CMK (cell line): ENCODE measurements around the gene ETHE1.
"Not testable (repeated sequence)": the region's sequence is repeated elsewhere in the genome, so short reads cannot be mapped to it uniquely, and the experiment has no call there.

ENCODE experiments used
- DNase-seq: peaks from one replicate; pipeline ENCODE4 v3.0.0-alpha.2; 2010; ENCODE audit warnings: low read depth

ETHE1 gene

DNA sequence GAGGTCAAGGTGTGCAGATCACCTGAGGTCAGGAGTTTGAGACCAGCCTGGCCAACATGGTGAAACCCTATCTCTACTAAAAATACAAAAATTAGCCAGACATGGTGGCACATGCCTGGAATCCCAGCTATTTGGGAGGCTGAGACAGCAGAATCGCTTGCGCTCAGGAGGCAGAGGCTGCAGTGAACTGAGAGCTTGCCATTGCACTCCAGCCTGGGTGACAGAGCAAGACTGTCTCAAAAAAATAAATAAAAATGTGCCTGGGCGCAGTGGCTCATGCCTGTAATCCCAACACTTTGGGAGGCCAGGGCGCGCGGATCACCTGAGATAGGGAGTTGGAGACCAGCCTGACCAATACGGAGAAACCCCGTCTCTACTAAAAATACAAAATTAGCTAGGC lies 3.3 kb downstream of the ETHE1 start:
- DNase-seq: not testable (repeated sequence)

GRCh38 chr19:43522929-43523328 lies 4.1 kb downstream of the ETHE1 start:
- no peak for DNase-seq

GRCh38 chr19:43519436-43520088 lies 7.4 kb downstream of the ETHE1 start:
- DNase-seq: no peak

- no peak for DNase-seq
Measured at GRCh38 chr19:43518051-43518450, 8.9 kb downstream of the ETHE1 start.

- not testable (repeated sequence) for DNase-seq
Measured at GRCh38 chr19:43512399-43512798, 14.6 kb downstream of the ETHE1 start.

DNA sequence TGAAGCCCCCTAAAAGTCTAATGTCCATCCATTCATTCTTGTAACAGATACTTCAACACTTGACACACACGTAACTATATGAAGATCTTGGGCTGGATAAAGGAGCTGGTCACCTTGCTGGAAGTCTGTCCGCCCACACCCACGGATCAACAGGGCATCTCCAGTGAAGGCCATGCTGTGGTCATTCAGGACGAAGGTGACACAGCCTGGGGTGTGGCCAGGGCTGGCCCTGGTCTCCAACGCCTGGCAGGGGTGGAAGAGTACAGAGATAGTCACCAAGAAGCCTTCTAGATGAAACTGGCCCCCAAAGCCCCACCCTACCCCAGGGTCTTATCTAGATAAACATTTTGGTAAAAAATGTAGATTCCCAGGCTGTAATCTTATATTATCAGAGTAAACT lies 15.7 kb downstream of the ETHE1 start:
- DNase-seq: no peak

DNA sequence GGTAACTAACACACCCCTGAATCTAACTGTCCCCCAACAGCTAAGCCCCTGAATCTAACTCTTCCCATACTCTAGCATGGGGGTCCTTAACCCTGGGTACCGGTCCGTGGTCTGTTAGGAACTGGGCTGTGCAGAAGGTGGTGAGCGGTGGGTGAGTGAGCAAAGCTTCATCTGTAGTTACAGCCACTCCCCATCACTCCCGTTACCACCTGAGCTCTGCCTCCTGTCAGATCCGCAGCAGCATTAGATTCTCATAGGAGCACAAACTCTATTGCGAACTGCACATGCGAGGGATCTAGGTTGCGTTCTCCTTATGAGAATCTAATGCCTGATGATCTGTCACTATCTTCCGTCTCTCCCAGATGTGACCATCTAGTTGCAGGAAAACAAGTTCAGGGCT lies 16.3 kb downstream of the ETHE1 start:
- no peak for DNase-seq

DNA sequence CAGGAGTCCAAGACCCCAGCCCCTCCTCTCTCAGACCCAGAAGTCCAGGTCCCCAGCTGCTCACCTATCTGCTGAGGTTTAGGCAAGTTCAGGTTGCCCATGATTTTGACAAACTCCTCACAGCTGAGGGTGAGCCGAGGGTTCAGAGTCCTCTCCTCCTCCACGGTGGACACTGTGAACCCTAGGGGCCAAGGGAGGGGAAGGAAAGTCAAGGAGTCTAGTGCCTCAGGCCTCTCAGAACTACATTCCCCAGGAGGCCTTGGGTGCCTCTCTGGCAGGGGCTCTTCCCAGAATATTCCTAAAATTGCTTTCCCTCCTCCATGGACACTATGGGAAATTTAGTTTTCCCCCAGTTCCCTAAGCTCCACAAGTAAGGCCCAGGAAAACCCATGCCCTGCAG lies 19.1 kb downstream of the ETHE1 start:
- no peak for DNase-seq

- no peak for DNase-seq
Measured at GRCh38 chr19:43506629-43507028, 20.4 kb downstream of the ETHE1 start.

GRCh38 chr19:43505941-43506340 lies 21.1 kb downstream of the ETHE1 start:
- no peak for DNase-seq

- DNase-seq: no peak
Measured at GRCh38 chr19:43505186-43505456, 21.9 kb downstream of the ETHE1 start.

GRCh38 chr19:43504426-43505185 lies 22.4 kb downstream of the ETHE1 start, which contains the start of gene PHLDB3:
TSS of gene PHLDB3 (minus strand) at chr19:43504746. CDS start at chr19:43504118, 628 bp downstream.
- no peak for DNase-seq

DNA sequence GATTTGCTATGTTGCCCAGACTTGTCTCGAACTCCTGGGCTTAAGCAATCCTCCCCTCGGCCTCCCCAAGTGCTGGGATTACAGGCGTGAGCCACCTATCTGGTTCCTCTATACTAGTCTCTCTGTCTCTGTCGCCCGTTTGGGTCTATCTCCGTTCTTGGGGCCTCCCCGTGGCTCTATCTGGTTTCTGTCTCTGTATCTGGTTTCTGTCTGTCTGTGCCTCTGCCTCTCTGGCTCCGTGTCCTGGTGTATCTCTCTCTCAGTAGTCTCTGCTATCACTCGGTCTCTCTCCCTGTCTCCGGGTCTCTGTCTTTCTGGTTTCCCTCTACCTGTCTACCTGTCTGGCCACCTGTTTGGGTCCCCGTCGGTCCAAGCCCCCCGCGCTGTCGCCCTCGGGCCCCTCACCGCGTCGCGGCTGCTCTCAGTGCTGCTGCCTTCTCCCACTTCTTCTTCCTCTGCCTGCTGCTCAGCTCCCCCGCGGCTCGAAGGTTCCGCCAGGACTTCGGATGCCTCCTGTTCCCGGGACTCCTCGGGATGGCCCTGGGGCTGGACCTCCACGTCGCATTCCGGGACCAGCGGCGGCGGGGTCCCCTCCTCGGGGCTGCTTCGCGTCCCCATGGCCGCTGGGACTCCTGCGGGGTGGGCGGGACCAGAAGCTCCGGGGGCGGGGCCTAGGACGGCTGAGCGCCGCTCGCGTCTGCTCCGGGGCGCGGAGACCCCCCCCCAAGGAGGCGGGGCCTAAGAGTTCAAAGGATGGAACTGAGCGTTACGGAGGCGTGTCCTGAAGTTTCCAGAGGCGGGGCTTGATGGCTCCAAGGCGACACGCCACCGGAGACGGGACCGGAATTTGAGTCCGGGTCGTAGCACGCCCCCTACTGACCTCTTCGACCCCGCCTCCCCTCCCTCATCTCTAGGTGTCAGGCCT lies 23.2 kb downstream of the ETHE1 start:
- DNase-seq: peak; percentile 88

- no peak for DNase-seq
Measured at GRCh38 chr19:43502419-43502976, 24.5 kb downstream of the ETHE1 start.

DNA sequence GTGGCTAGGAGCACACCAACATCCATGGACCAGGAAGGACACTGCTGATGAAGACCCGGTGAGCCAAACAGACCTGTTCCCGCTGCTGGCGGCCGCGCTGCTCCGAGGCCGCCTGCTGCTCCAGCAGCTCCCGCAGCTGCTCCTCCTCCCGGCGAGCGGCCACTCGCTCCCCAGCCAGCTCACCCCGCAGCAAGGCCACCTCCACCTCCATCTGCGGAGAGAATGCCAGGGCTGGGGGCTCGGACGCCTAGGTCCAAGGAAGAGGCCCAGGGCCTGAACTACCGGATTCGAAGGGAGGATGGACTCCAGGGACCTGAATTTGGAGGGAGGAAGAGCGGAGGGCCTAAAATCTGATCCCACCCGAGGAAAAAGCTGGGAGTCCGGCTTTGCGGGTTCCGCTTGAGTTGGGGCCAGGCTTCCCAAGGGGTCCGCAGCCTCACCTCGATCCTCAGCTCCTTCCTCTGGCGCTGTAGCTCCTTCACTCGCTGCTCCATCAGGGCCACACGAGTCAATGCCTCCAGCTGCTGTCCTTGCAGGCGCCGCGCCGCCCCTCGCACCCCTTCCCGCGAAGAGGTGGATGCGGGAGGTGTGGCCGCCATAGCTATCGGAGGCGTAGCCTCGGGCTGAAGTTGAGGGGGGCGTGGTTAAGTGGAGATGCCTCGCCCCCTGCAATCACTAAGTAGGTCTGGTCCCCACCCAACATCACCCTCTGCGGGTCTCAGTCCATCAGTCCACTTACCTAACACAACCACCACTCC lies 25.2 kb downstream of the ETHE1 start:
- no peak for DNase-seq

- DNase-seq: no peak
Measured at GRCh38 chr19:43499042-43499441, 28.0 kb downstream of the ETHE1 start.

DNA sequence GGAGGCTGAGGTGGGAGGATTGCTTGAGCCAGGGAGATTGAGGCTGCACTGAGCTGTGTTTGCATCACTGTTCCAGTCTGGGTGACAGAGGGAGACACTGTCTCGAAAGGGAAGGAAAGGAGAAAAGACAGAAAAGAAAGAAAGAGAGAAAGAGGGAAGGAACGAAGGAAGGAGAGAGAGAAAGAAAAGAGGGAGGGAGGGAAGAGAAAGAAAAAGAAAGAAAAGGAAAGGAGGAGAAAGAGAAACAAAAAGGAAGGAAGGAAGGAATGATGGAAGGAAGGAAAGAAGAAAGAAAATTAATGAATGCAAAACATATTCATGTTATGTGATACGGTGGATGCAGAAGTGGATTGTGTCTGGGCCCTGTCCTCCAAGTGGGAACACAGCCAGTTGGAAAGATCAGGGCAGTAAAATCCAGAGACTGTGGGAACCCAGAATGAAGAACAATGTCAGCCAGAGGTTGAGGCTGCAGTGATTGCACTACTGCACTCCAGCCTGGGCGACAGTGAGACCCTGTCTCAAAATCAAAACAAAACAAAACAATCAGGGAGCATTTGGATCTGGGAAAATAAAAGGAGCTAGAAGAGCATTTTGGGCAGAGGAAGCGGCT lies 28.7 kb downstream of the ETHE1 start:
- DNase-seq: no peak

DNA sequence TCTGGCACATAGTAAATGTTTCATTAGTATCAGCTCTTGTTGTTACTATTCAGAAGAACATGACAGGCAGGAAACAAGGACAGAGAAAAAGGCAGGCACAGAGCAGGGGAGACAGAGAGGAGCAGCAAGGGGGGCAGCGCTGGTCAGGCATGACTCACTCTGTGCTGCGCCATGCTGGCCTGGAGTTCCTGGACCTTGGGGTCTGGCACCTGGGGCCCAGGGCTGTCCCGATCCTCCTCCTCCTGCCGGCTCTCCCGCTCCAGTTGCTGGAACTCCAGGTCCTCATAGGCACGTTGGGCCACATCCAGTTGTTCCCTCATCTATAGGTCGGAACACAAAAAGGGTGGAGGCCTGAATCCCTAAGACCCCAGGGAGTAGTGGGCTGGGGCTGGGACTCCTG lies 30.0 kb downstream of the ETHE1 start:
- no peak for DNase-seq

- no peak for DNase-seq
Measured at GRCh38 chr19:43495082-43495481, 31.9 kb downstream of the ETHE1 start.

- no peak for DNase-seq
Measured at GRCh38 chr19:43490759-43491158, 36.2 kb downstream of the ETHE1 start.

DNA sequence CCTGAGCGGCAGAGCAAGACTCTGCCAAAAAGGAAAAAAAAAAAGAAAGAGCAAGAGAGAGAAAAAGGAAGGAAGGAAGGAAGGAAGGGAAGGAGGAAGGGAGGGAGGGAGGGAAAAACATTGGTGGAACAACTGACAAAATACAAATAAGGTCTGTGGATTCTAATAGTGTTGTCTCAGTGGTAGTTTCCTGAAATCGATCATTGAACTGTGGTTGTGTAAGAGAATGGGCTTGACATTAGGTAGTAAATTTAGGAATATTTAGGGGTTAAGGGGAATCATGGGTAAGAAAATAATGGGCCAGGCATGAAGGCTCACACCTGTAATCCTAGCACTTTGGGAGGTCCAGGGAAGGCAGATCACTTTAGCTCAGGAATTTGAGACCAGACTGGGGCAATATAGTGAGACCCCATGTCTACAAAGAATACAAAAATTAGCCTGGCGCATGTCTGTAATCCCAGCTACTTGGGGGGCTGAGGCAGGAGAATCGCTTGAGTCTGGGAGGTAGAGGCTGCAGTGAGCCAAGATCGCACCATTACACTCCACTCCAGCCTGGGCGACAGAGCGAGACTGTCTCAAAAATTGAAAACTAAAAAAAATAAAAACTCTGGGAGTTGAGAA lies 36.9 kb downstream of the ETHE1 start:
- DNase-seq: no peak
